K562 (cell line): Measurements from ENCODE around the gene NIM1K. TPM values are rescaled to one million over a fixed set of nuclear protein-coding genes. Genes with fewer than 3 reads are reported as not detected.

Experiments
- GTF2F1 ChIP-seq: IDR thresholded peaks from 2 replicates; pipeline ENCODE4 v1.6.1; 2011; ENCODE audit warnings: low read depth, low read length, improper control_type of control experiment
- KDM4B ChIP-seq, 2 experiments: fragments of 450-650 bp in 1 of 2; sonication (generic) in 1 of 2; IDR thresholded peaks; 2 replicates each; pipeline ENCODE4 v1.6.1; 2016 to 2017; ENCODE audit warnings: borderline replicate concordance in 2 of 2, antibody characterized with exemption in 1 of 2, low read depth in 1 of 2, mild to moderate bottlenecking in 1 of 2
- NCOA1 ChIP-seq: fragments of 450-650 bp; IDR thresholded peaks from 2 replicates; pipeline ENCODE4 v1.6.1; 2016; ENCODE audit warnings: low read depth
- RAD21 ChIP-seq, 2 experiments: fragments of 250-450 bp in 1 of 2; fragments of 450-650 bp in 1 of 2; sonication (Bioruptor Pico) in 1 of 2; formaldehyde crosslinking in 1 of 2; IDR thresholded peaks in 1 of 2; conservative IDR thresholded peaks in 1 of 2; 2 replicates each; pipeline versions ENCODE4 v1.4.0 to v1.8.0; 2020 to 2022; ENCODE audit warnings: mild to moderate bottlenecking in 2 of 2, moderate library complexity in 1 of 2
- RFX1 ChIP-seq: fragments of 450-650 bp; IDR thresholded peaks from 2 replicates; pipeline ENCODE4 v1.6.1; 2016; ENCODE audit warnings: mild to moderate bottlenecking, moderate library complexity
- SNAPC5 ChIP-seq: fragments of 250-450 bp; sonication (Bioruptor Pico); IDR thresholded peaks from 2 replicates; pipeline ENCODE4 v1.8.0; 2021; ENCODE audit warnings: moderate library complexity, mild to moderate bottlenecking, inconsistent platforms
- ZFP91 ChIP-seq: sonication (generic); formaldehyde crosslinking; IDR thresholded peaks from 2 replicates; pipeline ENCODE4 v1.8.0; 2022; ENCODE audit warnings: mild to moderate bottlenecking, missing genetic modification reagents
- ZNF324 ChIP-seq: fragments of 250-450 bp; sonication (Bioruptor Pico); IDR thresholded peaks from 2 replicates; pipeline ENCODE4 v1.4.0; 2020; ENCODE audit warnings: mild to moderate bottlenecking
- polyA plus RNA-seq, 8 experiments: library from polyadenylated mRNA; depleted of rRNA in 4 of 8; stranded (reverse) in 5 of 8; unstranded in 3 of 8; fragments of >200 nt; fragmentation: Nextera tagmentation in 2 of 8; fragmentation: Illumina TruSeq in 1 of 8; extraction: Ambion mirVana in 2 of 8; extraction: Trizol in 1 of 8; gene quantifications; 2 replicates each; pipeline versions ENCODE4 v1.2.1 to v1.2.3, GENCODE V29; 2011 to 2014; ENCODE audit warnings: inconsistent platforms in 1 of 8, missing spikeins in 1 of 8
- total RNA-seq, 7 experiments: library from RNA; depleted of rRNA in 6 of 7; stranded (reverse); fragments of >200 nt in 6 of 7; fragmentation: Illumina TruSeq in 2 of 7; extraction: Trizol in 2 of 7; gene quantifications; 2 replicates each; pipeline versions ENCODE4 v1.2.1 to v1.2.3, GENCODE V29; 2011 to 2021; ENCODE audit warnings: low replicate concordance in 1 of 7
- TF ChIP-seq, protein P1 (sequence below): fragments of 450-650 bp; formaldehyde crosslinking; IDR thresholded peaks from 2 replicates; pipeline ENCODE4 v1.4.0; 2020; ENCODE audit warnings: mild to moderate bottlenecking, moderate library complexity
- TF ChIP-seq, protein P2 (sequence below): sonication (generic); formaldehyde crosslinking; IDR thresholded peaks from 2 replicates; pipeline ENCODE4 v1.9.0; 2022; ENCODE audit warnings: mild to moderate bottlenecking, missing genetic modification reagents

The NIM1K gene
- total and polyA plus RNA-seq, 9 of the 15 experiments (the other 6 are each of a cell fraction or from before 2014, with no cell fraction given) = 0.03 to 0.34 (median 0.08) TPM; not detected in 3

GRCh38 chr5:43155394-43156096 is 36.5 kb upstream of the NIM1K start (continued):
- TF ChIP-seq, protein P1, sequence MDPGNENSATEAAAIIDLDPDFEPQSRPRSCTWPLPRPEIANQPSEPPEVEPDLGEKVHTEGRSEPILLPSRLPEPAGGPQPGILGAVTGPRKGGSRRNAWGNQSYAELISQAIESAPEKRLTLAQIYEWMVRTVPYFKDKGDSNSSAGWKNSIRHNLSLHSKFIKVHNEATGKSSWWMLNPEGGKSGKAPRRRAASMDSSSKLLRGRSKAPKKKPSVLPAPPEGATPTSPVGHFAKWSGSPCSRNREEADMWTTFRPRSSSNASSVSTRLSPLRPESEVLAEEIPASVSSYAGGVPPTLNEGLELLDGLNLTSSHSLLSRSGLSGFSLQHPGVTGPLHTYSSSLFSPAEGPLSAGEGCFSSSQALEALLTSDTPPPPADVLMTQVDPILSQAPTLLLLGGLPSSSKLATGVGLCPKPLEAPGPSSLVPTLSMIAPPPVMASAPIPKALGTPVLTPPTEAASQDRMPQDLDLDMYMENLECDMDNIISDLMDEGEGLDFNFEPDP (CRISPR knock-in tag) = no peak
- TF ChIP-seq KDM4B (IDR thresholded peaks at IDR 0.05; ENCODE audit: borderline replicate concordance in 2 of 2, low read depth in 1 of 2) (no peak), NCOA1 (no peak), ZFP91 (CRISPR knock-in tag) (no peak), ZNF324 (no peak), RFX1 (no peak), SNAPC5 (CRISPR knock-in tag) (no peak), GTF2F1 (no peak), RAD21 (CRISPR knock-in tag; conservative IDR thresholded peaks at IDR 0.05 in 1 of 2, IDR thresholded peaks at IDR 0.05 in 1 of 2) (peak in 1 of 2 experiments; percentile 6; a peak in 1 of 4 replicates)
- TF ChIP-seq, protein P2, sequence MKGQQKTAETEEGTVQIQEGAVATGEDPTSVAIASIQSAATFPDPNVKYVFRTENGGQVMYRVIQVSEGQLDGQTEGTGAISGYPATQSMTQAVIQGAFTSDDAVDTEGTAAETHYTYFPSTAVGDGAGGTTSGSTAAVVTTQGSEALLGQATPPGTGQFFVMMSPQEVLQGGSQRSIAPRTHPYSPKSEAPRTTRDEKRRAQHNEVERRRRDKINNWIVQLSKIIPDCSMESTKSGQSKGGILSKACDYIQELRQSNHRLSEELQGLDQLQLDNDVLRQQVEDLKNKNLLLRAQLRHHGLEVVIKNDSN (CRISPR knock-in tag) = no peak
